Stimulated activated CD8-positive, alpha-beta memory T cell treated with anti-CD3 and anti-CD28 coated beads, Interleukin-15, amount 100 ng/mL, for 24 hours (primary cell): Measurements from ENCODE around the gene SLC35E1.
"Not testable (repeated sequence)": the region's sequence is repeated elsewhere in the genome, so short reads cannot be mapped to it uniquely, and the experiment has no call there.

Experiments used
- DNase-seq: peaks from one replicate; pipeline ENCODE4 v3.0.0-alpha.2; 2020; ENCODE audit warnings: low read depth

SLC35E1 gene

GRCh38 chr19:16581971-16582343 is 9.7 kb upstream of the SLC35E1 start:
- no peak for DNase-seq

GRCh38 chr19:16581145-16581970 is 9.1 kb upstream of the SLC35E1 start:
- no peak for DNase-seq

- DNase-seq: no peak
Observed at GRCh38 chr19:16579381-16579780, 7.2 kb upstream of the SLC35E1 start.

- DNase-seq: no peak
Observed at GRCh38 chr19:16577531-16577985, 5.3 kb upstream of the SLC35E1 start.

GRCh38 chr19:16576690-16577530 is 4.7 kb upstream of the SLC35E1 start:
- DNase-seq: no peak

- no peak for DNase-seq
Observed at GRCh38 chr19:16575861-16576689, 3.9 kb upstream of the SLC35E1 start.

- DNase-seq: no peak
Observed at GRCh38 chr19:16575282-16575681, 3.1 kb upstream of the SLC35E1 start.

GRCh38 chr19:16573925-16574324 is 1.7 kb upstream of the SLC35E1 start:
- DNase-seq: no peak

GRCh38 chr19:16573296-16573695 is 1.1 kb upstream of the SLC35E1 start:
- DNase-seq: no peak

GRCh38 chr19:16571822-16572331 is 338 bp downstream of the SLC35E1 start:
- DNase-seq: no peak

- DNase-seq: no peak
Observed at GRCh38 chr19:16571283-16571682, 932 bp downstream of the SLC35E1 start.

GRCh38 chr19:16569609-16570320 is 2.5 kb downstream of the SLC35E1 start:
- DNase-seq: no peak

GRCh38 chr19:16566702-16567101 is 5.5 kb downstream of the SLC35E1 start:
- DNase-seq: no peak

GRCh38 chr19:16566161-16566560 is 6.1 kb downstream of the SLC35E1 start:
- no peak for DNase-seq

GRCh38 chr19:16564842-16565241 is 7.4 kb downstream of the SLC35E1 start:
- no peak for DNase-seq

GRCh38 chr19:16562608-16563025 is 9.6 kb downstream of the SLC35E1 start:
- no peak for DNase-seq

- DNase-seq: no peak
Observed at GRCh38 chr19:16561382-16561781, 10.8 kb downstream of the SLC35E1 start.

GRCh38 chr19:16559780-16560276 is 12.4 kb downstream of the SLC35E1 start:
- DNase-seq: no peak

GRCh38 chr19:16554776-16555175 is 17.4 kb downstream of the SLC35E1 start:
- no peak for DNase-seq

- DNase-seq: not testable (repeated sequence)
Observed at GRCh38 chr19:16551902-16552301, 20.3 kb downstream of the SLC35E1 start.

- no peak for DNase-seq
Observed at GRCh38 chr19:16548956-16549355, 23.3 kb downstream of the SLC35E1 start.
